ENCODE results near the gene ADGRD1.
"Not testable (repeated sequence)": the region's sequence is repeated elsewhere in the genome, so short reads cannot be mapped to it uniquely, and the experiment has no call there.

ADGRD1 gene

DNA sequence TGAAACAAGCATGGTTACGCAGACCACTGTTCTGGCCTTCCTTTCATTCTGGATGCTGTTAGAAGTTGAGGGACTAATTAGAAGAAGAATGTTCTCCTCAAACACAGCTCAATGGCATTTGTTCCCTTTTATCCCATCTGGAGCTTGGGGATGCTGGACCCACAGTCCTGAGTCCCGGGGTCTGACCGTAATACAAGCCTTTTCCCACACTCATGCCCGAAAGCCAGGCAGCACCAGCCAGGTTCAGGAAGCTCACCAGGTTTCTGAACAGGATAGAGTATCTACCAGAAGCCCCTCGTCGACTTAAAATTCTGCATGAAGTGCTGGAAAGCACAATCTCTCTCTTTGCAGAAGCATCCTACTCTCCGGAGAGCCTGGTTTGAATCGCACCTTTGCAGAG is 165.6 kb downstream of the ADGRD1 start:
- not testable (repeated sequence) for DNase-seq (ENCODE audit: low read depth, low spot score)

DNA sequence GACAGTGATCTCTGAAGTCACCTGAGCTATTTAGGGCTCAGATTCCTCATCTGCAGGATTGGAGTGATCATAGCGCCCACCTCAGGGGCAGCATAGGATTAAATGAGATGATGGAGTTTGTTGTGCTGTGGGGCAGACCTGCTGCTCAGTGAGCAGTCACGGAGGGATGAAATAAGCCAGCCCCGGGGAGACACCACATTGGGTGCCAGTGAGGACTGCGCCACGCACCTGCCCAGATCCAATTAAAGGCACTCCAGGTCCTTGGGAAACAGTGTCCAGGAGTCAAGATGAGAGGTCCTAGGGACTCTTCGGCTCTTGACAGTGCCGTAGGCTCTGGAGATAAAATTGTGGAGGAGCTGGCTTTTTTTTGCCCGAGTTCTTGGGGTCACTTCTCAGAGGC is 166.2 kb downstream of the ADGRD1 start:
- DNase-seq (ENCODE audit: low read depth, low spot score): no peak

DNA sequence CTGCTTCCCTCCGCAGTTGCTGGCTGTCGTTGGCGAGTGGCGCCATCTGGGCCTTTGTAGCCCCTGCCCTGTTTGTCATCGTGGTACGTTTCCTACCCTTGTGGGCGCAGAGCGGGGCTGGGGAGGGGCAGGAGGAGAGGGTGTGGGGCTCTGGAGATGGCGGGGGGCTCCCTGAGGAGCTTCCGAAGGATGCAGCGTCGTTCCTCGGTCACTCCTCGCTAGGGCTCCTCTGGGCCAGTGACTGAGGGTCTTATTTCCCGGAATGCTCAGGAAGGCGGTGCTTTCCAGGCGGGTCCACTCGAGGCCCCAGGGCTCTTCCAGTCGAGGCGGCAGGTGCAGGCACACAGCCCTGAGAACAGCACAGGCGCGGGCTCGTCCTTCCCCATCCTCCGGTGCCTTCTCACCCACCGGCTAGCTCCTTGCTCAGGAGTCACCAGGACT is 167.1 kb downstream of the ADGRD1 start:
- no peak for DNase-seq (ENCODE audit: low read depth, low spot score)

DNA sequence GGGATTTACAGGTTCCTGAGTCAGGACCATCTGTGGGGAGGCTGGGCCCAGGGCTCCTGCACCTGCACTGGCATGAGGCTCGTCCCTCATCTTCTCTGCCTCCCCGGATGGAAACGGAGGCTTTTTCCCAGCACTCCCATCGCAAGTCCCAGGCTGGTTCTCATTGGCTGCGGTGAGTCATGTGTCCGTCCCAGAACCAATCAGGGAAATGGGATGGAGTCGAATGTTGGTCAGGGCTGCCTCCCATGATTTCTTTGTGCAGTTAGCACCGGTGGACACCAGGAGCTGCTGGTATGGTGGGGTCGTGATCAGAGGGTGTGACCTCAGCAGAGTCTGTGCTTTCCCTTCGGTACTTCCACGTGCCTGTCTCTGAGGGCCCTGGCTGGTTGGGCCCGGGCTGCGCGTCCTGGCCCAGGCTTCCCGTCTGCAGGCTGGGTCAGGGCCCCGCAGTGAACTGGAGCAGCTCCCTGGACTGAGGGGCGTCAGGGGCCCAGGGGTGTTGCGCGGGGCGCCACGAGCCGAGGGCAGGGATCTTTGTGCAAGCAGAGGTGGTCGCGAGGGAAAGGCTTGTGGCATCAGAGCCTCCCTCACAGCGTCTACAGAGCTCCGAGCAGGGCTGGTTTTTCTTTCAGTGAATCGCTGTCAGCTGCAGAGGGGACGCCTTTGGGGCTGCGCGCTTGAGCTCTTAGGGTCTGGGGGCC is 168.1 kb downstream of the ADGRD1 start:
- no peak for DNase-seq (ENCODE audit: low read depth, low spot score)

DNA sequence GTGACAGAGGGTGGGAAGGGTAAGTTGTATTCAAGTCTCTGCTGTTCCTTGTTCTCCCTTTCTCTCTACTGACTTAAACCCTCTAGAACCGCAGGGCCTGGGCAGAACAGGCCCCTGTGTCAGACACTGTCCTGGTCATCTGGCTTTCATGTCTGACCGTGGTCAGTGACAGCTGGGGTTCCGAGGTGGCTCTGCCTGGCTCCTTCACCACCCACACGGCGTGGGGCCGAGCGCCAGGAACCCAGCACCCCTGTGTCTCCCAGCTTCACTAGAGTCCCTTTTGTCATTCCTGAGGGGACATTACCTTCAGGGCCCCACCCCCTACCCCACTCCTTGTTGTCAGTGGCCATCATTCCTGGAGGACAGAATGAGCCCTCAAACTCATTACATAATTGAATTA is 168.9 kb downstream of the ADGRD1 start:
- no peak for DNase-seq (ENCODE audit: low read depth, low spot score)

DNA sequence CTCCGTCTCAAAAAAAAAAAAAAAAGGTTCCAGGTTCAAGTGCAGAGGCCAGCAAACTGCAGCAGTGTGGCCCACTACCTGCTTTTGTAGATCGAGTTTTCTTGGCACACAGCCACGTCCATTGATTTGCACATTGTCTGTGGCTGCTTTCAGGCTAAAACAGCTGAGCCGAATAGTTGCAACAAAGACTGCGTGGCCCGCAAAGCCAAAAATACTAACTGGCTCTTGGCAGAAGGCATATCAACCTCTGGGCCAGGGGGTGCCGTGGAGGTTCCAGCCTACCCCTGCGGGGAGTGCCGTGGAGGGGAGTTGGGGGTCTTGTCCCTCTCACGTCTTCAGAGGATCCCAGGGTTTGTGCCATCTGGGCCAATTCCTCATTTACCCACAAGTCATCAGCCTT is 170.1 kb downstream of the ADGRD1 start:
- no peak for DNase-seq (ENCODE audit: low read depth, low spot score)

DNA sequence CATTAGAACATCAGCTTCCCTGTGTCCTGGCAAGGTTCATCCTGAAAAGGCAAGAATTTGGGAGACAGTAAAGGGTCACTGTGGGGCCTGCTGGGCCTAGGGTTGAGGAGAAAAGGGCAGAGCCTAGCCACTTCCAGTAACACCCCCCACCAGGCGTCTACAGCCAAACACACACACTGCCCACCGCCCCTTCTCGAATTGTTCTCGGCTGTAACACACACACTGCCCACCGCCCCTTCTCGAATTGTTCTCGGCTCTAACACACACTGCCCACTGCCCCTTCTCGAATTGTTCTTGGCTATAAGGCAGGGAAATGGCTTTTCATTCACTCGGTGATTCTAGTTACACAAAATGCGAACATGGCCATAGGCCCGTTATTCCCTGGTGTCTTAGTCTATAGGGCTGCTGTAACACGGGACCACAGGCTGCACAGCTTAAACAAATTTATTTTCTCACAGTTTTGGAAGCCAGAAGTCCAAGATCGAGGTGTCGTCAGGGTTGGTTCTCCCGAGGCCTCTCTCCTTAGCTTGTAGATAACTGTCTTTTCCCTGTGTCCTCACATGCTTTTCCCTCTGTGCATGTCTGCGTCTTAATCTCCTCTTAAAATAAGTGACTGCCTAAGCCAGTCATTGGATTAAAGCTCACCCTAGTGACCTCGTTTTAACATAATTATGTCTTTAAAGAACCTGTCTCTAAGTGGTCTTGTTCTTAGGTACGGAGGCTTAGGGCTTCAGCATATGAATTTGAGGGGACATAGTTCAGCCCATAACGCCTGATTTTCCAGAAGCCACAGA is 171.0 kb downstream of the ADGRD1 start:
- no peak for DNase-seq (ENCODE audit: low read depth, low spot score)

DNA sequence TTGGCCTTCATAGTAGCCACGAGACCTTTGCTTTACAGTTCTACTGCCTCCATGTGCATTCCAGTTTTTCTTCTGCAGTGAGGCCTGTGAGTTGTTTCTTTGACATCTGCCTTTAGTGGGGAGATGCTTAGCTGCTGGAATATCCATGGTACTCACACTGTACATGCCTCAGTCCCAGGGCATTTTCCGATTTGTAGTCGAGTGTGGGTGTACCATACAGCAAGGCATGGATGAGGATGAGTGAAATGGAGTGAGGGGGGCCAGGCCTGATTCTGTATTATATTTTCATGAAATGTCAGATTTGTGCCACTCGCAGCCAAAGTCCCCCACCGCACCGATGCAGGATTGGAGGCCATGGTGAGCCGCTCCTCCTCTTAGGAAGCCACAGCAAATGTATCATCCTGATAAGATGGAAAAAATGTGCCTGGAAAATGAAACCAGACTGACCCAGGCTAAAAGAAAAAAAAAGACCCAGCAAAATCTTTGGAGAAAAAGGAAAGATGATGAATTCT is 173.0 kb downstream of the ADGRD1 start:
- no peak for DNase-seq (ENCODE audit: low read depth, low spot score)

DNA sequence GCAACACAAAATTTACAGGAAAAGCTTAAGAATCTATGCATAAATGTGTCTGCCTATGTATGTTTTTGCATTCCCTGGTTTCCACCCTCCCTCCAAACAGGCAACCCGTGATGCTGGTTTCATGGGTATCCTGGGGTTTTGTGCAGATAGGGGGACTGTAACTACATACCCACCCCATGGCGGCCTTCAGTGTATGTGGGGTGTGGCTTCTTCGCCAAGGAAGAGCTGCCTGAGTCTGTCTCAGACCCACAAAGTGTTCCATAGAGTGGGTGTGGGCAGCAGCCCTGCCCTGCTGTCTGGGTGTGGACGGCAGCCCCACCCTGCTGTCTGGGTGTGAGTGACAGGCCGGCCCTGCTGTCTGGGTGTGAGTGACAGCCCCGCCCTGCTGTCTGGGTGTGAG is 174.8 kb downstream of the ADGRD1 start:
- no peak for DNase-seq (ENCODE audit: low read depth, low spot score)

DNA sequence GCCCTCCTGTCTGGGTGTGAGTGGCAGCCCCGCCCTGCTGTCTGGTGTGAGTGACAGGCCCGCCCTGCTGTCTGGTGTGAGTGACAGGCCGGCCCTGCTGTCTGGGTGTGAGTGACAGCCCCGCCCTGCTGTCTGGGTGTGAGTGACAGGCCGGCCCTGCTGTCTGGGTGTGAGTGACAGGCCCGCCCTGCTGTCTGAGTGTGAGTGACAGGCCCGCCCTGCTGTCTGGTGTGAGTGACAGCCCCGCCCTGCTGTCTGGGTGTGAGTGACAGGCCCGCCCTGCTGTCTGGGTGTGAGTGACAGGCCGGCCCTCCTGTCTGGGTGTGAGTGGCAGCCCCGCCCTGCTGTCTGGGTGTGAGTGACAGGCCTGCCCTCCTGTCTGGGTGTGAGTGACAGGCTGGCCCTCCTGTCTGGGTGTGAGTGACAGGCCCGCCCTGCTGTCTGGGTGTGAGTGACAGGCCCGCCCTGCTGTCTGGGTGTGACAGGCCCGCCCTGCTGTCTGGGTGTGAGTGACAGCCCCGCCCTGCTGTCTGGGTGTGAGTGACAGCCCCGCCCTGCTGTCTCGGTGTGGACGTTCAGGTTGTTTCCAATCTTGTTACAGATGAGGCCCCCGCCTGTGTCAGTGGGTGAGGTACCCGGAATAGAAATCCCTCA is 175.4 kb downstream of the ADGRD1 start:
- not testable (repeated sequence) for DNase-seq (ENCODE audit: low read depth, low spot score)

DNA sequence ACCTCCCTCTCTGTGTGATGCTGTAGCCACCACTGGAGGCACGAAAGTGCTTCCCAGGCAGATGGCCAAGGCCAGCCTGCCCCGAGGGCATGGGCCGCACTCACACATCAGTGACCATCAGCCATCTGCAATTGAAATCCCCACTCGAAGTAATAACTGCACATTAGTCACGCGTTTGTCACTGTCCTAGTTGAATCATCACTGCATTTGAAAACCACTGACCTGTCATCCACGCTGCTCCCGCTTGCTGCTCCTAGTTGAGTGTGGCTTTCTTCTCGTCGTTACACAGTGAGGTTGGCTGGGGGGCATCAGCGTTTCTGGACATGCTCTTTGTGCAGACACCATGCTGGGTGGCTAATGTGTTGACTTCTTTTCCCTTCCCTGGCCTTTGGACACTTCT is 176.1 kb downstream of the ADGRD1 start:
- DNase-seq (ENCODE audit: low read depth, low spot score): no peak

DNA sequence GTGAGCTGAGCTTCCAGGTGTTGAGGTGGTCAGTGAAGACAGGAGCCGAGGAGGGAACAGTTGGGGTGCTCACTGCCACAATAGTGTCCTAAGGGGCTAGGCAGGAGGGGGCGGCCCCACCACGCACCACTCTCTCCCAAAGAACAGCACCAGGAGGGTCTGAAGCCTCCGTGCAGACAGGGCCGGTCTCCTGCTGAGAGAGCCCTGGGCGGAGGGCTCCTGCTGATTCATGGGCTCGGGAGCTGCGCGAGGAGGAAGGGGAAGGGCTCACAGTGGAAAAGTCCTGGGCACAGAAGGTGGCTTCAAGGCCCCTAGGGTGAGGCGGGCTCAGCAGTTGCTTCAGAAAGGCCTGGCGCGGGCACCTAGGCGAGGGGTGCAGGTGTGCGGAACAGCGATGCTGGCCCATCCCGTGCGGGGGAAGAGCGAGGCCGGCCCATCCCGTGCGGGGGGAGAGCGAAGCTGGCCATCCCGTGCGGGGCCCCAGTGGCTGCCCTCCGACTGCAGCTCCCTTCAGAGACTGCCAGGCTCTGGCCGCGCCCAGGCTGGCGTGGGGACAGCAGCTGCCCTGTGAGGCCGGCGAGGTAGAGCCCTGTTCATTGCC is 176.7 kb downstream of the ADGRD1 start:
- DNase-seq (ENCODE audit: low read depth, low spot score): no peak

DNA sequence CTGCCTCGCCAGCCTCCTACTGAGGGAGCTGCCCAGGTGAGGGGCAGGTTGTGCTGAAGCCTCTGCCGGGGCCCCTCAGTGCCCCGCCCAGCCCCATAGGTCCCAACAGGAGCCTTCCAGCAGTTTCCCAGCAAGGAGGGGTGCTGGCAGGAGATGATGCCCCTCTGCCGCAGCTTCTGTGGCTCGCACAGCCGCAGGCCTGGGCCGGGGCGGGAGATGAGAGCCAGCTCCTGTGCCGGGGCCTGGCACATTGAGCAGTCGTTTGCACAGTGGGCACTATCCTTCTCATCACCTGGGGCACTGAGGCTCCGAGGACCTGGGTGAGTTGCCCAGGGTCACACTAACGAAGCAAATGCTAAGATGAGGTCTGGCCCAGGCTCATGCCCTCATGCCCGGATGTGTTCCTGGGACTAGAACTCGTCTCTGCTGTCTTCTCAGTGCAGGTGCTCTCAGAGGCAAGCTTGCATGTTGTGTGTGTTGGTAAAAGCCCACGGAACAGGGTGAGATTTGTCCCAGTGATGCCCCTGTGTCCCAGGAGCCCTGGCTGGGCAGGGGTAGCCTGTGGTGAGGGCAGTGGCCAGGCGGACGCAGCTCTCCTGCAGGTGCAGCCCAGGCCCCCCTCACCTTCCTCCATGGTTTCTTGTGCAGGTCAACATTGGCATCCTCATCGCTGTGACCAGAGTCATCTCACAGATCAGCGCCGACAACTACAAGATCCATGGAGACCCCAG is 177.5 kb downstream of the ADGRD1 start:
- no peak for DNase-seq (ENCODE audit: low read depth, low spot score)

DNA sequence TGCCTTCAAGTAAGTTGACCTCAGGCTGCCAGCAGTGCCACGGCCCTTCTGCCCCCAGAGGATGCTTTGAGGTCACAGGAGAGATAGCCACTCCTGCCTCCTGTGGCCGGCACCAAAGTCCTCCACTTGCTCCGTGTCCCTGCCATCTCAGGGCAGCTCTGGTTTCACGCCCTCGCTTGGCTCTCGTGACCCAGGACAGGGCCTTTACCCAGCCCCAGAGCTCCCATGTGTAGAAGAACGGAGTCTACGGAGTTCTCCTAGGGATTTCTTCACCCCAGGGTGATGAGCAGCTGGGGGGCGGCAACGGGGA is 178.1 kb downstream of the ADGRD1 start:
- no peak for DNase-seq (ENCODE audit: low read depth, low spot score)

DNA sequence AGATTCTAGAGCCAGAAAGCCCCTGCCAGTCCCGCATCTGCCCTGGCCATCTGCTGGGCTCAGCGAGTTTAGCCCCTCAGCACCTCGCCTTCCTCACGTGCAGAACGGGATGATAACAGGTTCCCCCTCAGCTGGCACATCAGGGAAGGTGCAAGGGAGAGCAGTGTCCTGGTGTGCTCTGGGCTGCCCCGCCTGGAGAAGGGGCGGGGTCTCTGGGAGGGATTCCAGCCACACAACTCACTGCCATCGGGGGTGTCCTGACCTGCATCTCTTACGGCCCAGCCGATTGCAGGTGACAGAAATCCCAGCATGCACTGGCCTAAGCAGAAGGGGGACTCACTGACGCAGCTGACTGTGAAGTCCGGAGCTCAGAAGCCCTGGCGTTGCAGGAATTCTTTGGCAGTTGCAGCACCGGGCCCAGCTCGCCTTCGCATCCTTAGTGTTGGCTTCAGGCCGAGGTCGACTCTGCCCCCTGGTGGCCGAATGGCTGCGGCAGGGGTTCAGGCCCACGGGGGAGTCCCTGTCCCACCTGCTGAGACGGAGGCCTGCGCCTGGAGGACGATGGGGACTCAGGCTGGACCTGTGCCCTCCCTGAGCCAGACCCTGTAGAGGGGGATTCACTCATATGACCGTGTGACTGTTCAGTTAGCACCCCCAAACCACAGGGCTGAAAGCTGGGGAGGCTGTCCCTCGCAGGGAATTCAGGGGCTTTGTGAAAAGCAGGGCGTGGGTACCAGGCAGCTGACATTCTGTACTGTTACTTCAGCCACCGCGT is 178.6 kb downstream of the ADGRD1 start:
- DNase-seq (ENCODE audit: low read depth, low spot score): peak; percentile 72

DNA sequence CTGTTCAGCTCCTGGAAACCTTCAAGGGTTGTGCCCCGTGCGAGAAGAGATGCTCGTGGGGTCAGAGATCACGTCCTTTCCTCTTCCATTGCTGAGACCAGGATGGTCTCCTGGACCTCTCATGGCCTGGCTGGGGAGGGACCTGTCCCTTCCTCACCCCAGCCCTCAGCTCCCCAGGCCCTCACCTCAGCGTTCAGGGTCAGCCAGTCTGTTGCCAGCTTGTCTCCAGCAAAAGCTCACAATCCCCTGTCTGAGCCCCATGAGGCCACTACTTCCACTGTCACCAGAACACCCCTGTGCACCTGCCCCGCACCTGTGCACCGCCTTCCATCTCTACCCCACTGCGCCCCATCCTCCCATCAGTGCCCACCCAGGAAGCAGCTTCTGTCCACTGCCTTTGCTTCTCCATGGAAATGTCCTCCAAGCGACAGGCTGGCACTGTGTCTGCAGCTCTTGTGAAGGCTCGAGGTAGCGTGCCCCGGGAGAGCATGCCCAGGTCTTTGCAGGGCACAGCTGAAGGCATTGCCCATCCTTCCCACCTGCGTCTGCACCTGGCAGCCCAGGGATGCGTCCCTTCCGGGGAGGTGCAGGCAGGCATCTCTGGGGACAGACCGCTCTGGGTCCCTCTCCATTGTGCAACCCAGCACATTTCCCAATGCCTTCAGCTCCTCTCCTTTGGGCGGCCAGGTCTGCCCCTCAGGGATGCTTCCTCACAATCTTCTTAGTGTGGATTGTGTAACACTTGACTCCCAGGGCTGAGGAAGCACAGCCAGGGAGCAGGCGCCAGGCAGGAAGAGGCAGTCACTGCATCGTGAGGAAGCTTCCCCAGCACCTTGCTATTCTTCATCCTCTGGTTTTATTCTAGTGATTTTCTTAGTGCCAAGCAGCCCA is 179.6 kb downstream of the ADGRD1 start:
- no peak for DNase-seq (ENCODE audit: low read depth, low spot score)

DNA sequence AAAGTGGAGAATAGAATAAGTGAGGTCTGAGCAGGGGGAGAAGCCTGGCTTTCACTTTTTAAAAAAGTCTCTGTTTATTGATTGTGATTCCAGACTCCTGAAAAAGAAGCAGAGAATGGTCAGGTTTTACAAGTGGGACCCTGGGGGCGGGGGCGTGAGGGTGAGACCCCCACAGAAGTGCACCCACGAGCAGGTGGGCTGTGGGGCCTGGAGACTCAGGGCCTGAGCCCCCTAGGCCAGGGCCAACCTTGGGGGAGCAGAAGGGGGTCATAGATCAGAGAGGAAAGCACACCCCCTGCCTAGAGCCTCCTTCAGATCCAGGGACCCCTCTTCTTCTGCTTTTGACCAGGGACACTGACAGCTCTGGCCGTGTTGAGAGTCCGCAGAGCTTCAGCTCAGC is 180.3 kb downstream of the ADGRD1 start:
- DNase-seq (ENCODE audit: low read depth, low spot score): no peak

DNA sequence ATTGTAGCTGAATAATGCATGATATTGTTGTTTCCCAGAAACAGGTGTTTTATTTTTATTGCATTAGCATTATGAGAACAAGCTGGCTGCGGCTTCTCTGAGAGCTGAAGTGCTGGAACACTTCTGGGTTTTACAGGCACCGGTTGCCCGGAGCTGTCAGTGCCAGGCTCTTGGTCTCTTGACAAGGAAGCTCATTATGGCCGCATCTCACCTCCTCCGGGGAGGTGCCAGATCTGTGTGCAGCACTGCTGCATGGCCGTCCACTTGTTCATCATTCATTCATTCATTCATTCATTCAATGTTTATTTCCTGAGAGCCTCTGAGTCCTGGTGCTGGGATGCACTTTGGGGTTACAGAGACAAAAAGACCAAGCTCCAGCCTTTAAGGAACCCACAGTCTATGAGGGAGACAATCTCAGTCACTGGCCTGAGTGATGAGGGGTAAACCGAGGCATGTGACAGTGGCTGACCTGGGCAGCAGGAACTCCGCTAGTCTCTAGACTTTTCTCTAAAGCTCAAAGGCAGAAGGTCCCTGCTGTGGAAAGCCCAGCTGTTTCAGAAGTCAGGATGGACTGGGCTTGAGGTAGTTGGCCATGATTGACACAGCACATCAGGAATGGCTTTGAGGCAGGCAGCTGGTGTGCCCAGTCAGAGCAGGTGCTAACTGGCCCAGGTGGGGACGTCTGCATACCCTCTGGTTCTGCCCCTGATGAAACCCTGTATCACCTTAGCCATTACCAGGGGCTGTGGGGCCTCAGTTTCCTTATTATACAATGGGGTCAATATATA is 181.0 kb downstream of the ADGRD1 start:
- DNase-seq (ENCODE audit: low read depth, low spot score): no peak

DNA sequence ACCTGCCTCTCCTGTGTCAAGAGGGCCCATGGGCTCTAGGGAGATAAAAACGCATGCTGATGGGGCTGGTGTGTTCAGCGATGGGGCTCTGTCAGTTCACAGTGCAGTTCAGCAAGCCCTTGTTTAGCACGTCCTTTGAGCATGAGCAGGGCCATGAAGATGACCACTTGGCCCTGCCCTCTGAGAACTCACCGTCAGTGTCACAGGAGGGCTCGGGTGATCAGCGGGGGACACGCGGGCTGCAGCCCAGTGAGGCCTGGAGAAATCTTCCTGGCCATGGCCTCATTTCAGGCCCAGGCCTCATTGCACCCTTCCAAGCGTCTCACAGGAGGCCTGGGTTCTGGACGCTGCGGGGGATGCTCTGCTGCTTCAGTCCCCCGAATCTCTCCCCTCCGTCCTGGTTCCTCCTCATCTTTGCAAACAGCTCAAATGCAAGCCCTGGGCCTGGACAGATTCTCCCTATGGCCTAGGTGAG is 181.6 kb downstream of the ADGRD1 start:
- no peak for DNase-seq (ENCODE audit: low read depth, low spot score)

All from activated naive CD8-positive, alpha-beta T cell treated with anti-CD3 and anti-CD28 coated beads, Interleukin-2, amount 50 U/mL, for 16 hours (primary cell).